Measurements from ENCODE around the gene STK32B. TPM values are rescaled to one million over a fixed set of nuclear protein-coding genes. Genes with fewer than 3 reads are reported as not detected.

The STK32B gene
- total and polyA plus RNA-seq, 2 of the 4 experiments (the other 2 are of a cell fraction): 5.5 to 6.3 TPM

GRCh38 chr4:5026371-5026770 is 24.9 kb upstream of the STK32B start:
- Histone ChIP-seq H3K27me3 (ENCODE audit: control insufficient read depth, insufficient read depth, low read length) (peaks cover 39% of the 10 kb centered on the region), H3K9ac (ENCODE audit: low read depth, low read length) (no peak overlapping the region), H3K36me3 (ENCODE audit: control insufficient read depth, insufficient read depth, low read length) (no peaks in the 10 kb centered on the region), H2BK5ac (ENCODE audit: low read depth, low read length, poor library complexity, severe bottlenecking) (no peak overlapping the region), H2AK9ac (replicated peaks; ENCODE audit: low read depth, low read length, poor library complexity) (no peak overlapping the region), H3K27ac (ENCODE audit: insufficient read depth, low read length) (no peak overlapping the region), H3K18ac (ENCODE audit: low read depth, low read length) (no peak overlapping the region), H3K23ac (ENCODE audit: low read depth, low read length) (no peak overlapping the region), H2BK120ac (ENCODE audit: low read depth, low read length) (no peak overlapping the region), H4K20me1 (ENCODE audit: insufficient read depth, low read length) (no peaks in the 10 kb centered on the region), H3K4me3 (ENCODE audit: insufficient read depth, low read depth, low read length) (no peak overlapping the region), H2BK20ac (ENCODE audit: low read depth, low read length) (no peak overlapping the region), H3K79me1 (ENCODE audit: low read depth in 1 of 2, low read length in 2 of 2) (no peaks in the 10 kb centered on the region), H3K56ac (ENCODE audit: extremely low read depth, insufficient read depth, low read length) (no peak overlapping the region), H3K4me1 (ENCODE audit: control insufficient read depth, insufficient read depth, low read length) (peaks cover 5% of the 10 kb centered on the region; the same call in 1 of the 2 replicates), H3K4me2 (ENCODE audit: low read depth, low read length) (no peak overlapping the region), H4K5ac (ENCODE audit: low read depth, low read length) (no peak overlapping the region), H3K9me3 (ENCODE audit: control insufficient read depth, insufficient read depth, low read length) (peaks cover 13% of the 10 kb centered on the region), H4K91ac (ENCODE audit: insufficient read depth, low read depth, low read length) (no peak overlapping the region), H2AFZ (replicated peaks; ENCODE audit: low read length, poor library complexity) (no peak overlapping the region), H4K8ac (ENCODE audit: low read depth in 2 of 2, low read length in 2 of 2) (no peak overlapping the region), H3K9me1 (ENCODE audit: insufficient read depth, low read length) (no peaks in the 10 kb centered on the region), H2BK15ac (ENCODE audit: low read depth, low read length) (no peak overlapping the region), H3K4ac (ENCODE audit: low read depth, low read length) (no peak overlapping the region), H2AK5ac (ENCODE audit: low read depth, low read length) (no peak overlapping the region), H3K14ac (replicated peaks; ENCODE audit: low read depth, low read length) (no peak overlapping the region)
- ATAC-seq (ENCODE audit: low read depth) (no peak), DNase-seq (no peak)
- ChIA-PET CTCF (no interaction called here), POLR2A (ENCODE audit: unreplicated experiment) (no interaction called here)
- no TSS peak for BruUV-seq (replicated peaks)
- no CpG with 5 or more reads among the region's 3 CpGs for WGBS, 2 experiments (ENCODE audit: extremely low coverage in 2 of 2, insufficient read length in 1 of 2)
- dilution Hi-C loops (cut with HindIII; ENCODE audit: low sequenced_read_pairs, unreplicated experiment): no loop called here
- TF ChIP-seq CEBPB (IDR thresholded peaks at IDR 0.05; ENCODE audit: low read depth, low read length) (no peak), POLR2A (IDR thresholded peaks at IDR 0.05; ENCODE audit: low read depth, low read length) (no peak), RFX5 (IDR thresholded peaks at IDR 0.05; ENCODE audit: low read depth, low read length) (no peak), MXI1 (IDR thresholded peaks at IDR 0.05; ENCODE audit: borderline replicate concordance, low read depth, low read length) (no peak), MAZ (IDR thresholded peaks at IDR 0.05; ENCODE audit: borderline replicate concordance, low read depth, low read length) (no peak), CTCF (conservative IDR thresholded peaks at IDR 0.05; ENCODE audit: low read depth, low read length) (no peak), ELK1 (IDR thresholded peaks at IDR 0.05; ENCODE audit: borderline replicate concordance, low read depth, low read length) (no peak), NFE2L2 (IDR thresholded peaks at IDR 0.05; ENCODE audit: low read depth, low read length) (no peak), MAFK (IDR thresholded peaks at IDR 0.05; ENCODE audit: low read depth, low read length) (no peak), BHLHE40 (IDR thresholded peaks at IDR 0.05; ENCODE audit: low read depth, low read length) (no peak)
- TF ChIP-seq, protein P1, sequence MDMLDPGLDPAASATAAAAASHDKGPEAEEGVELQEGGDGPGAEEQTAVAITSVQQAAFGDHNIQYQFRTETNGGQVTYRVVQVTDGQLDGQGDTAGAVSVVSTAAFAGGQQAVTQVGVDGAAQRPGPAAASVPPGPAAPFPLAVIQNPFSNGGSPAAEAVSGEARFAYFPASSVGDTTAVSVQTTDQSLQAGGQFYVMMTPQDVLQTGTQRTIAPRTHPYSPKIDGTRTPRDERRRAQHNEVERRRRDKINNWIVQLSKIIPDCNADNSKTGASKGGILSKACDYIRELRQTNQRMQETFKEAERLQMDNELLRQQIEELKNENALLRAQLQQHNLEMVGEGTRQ (IDR thresholded peaks at IDR 0.05; ENCODE audit: low read depth, low read length): no peak
- in situ Hi-C loops (cut with MboI; ENCODE audit: low sequenced_read_pairs): no loop called here
- intact Hi-C loops (cut with micrococcal nuclease): no loop called here
